ENCODE measurements around the gene PTPN18. TPM values are rescaled to one million over a fixed set of nuclear protein-coding genes. Genes with fewer than 3 reads are reported as not detected.

PTPN18 gene
- polyA plus RNA-seq, 1 experiment, result 24.4 TPM

- ChIA-PET CTCF (interaction anchor here (0.7 to 3.0 kb wide), 3 partner anchors 10 to 52 kb away, joined by 3 to 14 read pairs (median 3); no protein-coding TSS in a partner anchor), POLR2A (no interaction called here)
- H3K4me3 ChIP-seq (ENCODE audit: low read depth, low read length), result no peak overlapping the region
- H3K27me3 ChIP-seq (ENCODE audit: control insufficient read depth, insufficient read depth, low read length), result no peaks in the 10 kb centered on the region
- TF ChIP-seq, protein P1, sequence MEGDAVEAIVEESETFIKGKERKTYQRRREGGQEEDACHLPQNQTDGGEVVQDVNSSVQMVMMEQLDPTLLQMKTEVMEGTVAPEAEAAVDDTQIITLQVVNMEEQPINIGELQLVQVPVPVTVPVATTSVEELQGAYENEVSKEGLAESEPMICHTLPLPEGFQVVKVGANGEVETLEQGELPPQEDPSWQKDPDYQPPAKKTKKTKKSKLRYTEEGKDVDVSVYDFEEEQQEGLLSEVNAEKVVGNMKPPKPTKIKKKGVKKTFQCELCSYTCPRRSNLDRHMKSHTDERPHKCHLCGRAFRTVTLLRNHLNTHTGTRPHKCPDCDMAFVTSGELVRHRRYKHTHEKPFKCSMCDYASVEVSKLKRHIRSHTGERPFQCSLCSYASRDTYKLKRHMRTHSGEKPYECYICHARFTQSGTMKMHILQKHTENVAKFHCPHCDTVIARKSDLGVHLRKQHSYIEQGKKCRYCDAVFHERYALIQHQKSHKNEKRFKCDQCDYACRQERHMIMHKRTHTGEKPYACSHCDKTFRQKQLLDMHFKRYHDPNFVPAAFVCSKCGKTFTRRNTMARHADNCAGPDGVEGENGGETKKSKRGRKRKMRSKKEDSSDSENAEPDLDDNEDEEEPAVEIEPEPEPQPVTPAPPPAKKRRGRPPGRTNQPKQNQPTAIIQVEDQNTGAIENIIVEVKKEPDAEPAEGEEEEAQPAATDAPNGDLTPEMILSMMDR (IDR thresholded peaks at IDR 0.05; ENCODE audit: insufficient read depth, low read depth, low read length), result no peak
- peaks cover 1% of the 10 kb centered on the region; the same call in 1 of the 2 replicates for H3K36me3 ChIP-seq (ENCODE audit: control insufficient read depth, insufficient read depth, low read length)
- DNase-seq (ENCODE audit: low read depth), result no peak
These were observed 32.5 kb downstream of the PTPN18 start for GRCh38 chr2:130388221-130388907.

DNA sequence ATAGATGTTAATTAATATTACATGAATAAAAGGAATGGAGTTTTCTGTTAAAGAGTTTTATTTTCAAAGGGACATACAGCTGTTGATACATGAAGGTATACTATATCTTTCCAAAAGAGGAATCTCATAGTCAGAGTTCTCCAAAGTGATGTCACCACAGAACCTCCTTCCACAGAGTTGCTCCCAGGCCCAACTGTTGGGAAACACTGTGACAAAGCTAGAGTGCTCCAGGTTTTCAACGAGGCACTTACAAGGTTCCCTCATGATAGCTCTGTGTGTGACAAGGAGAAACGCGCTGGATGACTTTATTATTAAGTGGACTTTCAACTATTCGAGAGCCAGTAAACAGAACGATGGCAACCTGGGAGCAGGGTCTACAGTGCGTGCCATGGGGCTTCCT is 33.5 kb downstream of the PTPN18 start:
- H3K27me3 ChIP-seq (ENCODE audit: control insufficient read depth, insufficient read depth, low read length), result no peaks in the 10 kb centered on the region
- ChIA-PET POLR2A (no interaction called here), CTCF (interaction anchor here (1.1 to 3.0 kb wide), 2 partner anchors 12 to 16 kb away, joined by 5 to 14 read pairs; no protein-coding TSS in a partner anchor)
- H3K4me3 ChIP-seq (ENCODE audit: low read depth, low read length), result no peak overlapping the region
- TF ChIP-seq, protein P1 (IDR thresholded peaks at IDR 0.05; ENCODE audit: insufficient read depth, low read depth, low read length), result no peak
- no peak for DNase-seq (ENCODE audit: low read depth)
- peaks cover 1% of the 10 kb centered on the region; the same call in 1 of the 2 replicates for H3K36me3 ChIP-seq (ENCODE audit: control insufficient read depth, insufficient read depth, low read length)

DNA sequence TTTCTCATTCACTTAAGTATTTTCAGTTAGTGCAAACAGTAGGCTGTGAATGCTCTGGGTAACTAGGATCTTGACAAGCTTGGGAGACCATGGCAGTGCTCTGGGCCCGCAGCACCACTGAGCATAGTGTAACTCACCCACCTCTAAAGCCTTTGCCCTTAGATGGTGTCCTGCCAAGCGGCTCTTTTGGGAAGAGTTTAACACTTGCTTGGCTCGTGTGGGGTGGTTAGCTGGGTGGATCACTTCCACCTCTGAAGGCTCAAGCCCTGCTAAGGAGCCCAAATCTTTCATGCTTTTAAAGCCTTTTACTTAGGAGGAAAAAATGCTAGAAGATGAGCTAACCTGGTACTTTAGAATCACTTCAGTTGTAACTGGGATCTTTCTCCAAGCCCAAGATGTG is 33.9 kb downstream of the PTPN18 start:
- ChIA-PET CTCF (interaction anchor here (1.1 to 3.0 kb wide), 2 partner anchors 12 to 17 kb away, joined by 5 to 14 read pairs; no protein-coding TSS in a partner anchor), POLR2A (no interaction called here)
- Histone ChIP-seq H3K27me3 (ENCODE audit: control insufficient read depth, insufficient read depth, low read length) (no peaks in the 10 kb centered on the region), H3K4me3 (ENCODE audit: low read depth, low read length) (no peak overlapping the region), H3K36me3 (ENCODE audit: control insufficient read depth, insufficient read depth, low read length) (peaks cover 1% of the 10 kb centered on the region; the same call in 1 of the 2 replicates)
- TF ChIP-seq, protein P1 (IDR thresholded peaks at IDR 0.05; ENCODE audit: insufficient read depth, low read depth, low read length), result no peak
- DNase-seq (ENCODE audit: low read depth), result no peak

DNA sequence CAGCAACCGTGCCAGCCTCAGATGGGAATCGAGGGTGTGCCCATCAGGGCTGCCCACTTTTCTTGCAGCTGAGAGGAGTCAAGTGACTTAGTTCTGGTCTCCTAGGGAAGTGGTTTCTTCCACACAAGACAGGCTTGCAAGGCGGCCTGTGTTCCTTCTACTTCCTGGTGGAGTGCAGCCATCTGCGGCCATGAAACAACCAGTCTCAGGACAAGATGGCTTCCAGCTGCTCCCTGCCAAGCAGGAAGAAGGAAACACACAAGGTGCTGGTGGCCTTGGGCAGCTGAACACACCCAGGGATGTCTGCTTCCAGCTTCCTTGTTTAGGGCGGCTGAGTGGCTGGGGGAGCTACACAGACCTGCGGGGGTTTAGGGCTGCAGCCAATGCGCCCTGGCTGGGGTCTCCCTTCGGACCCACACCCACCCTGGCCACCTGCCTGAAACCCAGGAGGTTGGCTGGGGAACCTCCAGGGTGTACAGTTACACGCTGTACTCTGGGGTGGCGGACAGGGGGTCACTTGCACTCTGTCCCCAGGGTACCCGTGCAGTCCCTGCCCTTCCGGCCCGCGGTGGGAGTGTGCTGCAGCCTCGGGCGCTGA is 34.7 kb downstream of the PTPN18 start:
- Histone ChIP-seq H3K4me3 (ENCODE audit: low read depth, low read length) (peak overlapping the region; percentile 62), H3K36me3 (ENCODE audit: control insufficient read depth, insufficient read depth, low read length) (peaks cover under 1% of the 10 kb centered on the region; the same call in 1 of the 2 replicates), H3K27me3 (ENCODE audit: control insufficient read depth, insufficient read depth, low read length) (no peaks in the 10 kb centered on the region)
- POLR2A ChIA-PET, result interaction anchor here (0.6 kb wide), 1 partner anchor 747 kb away, joined by 3 read pairs; no protein-coding TSS in a partner anchor
- CTCF ChIA-PET, result interaction anchor here (1.1 to 3.0 kb wide), 2 partner anchors 13 to 17 kb away, joined by 5 to 14 read pairs; no protein-coding TSS in a partner anchor
- TF ChIP-seq, protein P1 (IDR thresholded peaks at IDR 0.05; ENCODE audit: insufficient read depth, low read depth, low read length), result no peak
- no peak for DNase-seq (ENCODE audit: low read depth)
